NCI-H1417 (cell line): ENCODE results near the gene PPP4R1.
"Not testable (repeated sequence)": the region's sequence is repeated elsewhere in the genome, so short reads cannot be mapped to it uniquely, and the experiment has no call there.

Source experiments
- DNase-seq, 3 experiments: peaks; one replicate each; lab custom pipeline; 2025; lab: John Stamatoyannopoulos, UW

Gene PPP4R1, protein sequence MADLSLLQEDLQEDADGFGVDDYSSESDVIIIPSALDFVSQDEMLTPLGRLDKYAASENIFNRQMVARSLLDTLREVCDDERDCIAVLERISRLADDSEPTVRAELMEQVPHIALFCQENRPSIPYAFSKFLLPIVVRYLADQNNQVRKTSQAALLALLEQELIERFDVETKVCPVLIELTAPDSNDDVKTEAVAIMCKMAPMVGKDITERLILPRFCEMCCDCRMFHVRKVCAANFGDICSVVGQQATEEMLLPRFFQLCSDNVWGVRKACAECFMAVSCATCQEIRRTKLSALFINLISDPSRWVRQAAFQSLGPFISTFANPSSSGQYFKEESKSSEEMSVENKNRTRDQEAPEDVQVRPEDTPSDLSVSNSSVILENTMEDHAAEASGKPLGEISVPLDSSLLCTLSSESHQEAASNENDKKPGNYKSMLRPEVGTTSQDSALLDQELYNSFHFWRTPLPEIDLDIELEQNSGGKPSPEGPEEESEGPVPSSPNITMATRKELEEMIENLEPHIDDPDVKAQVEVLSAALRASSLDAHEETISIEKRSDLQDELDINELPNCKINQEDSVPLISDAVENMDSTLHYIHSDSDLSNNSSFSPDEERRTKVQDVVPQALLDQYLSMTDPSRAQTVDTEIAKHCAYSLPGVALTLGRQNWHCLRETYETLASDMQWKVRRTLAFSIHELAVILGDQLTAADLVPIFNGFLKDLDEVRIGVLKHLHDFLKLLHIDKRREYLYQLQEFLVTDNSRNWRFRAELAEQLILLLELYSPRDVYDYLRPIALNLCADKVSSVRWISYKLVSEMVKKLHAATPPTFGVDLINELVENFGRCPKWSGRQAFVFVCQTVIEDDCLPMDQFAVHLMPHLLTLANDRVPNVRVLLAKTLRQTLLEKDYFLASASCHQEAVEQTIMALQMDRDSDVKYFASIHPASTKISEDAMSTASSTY

DNA sequence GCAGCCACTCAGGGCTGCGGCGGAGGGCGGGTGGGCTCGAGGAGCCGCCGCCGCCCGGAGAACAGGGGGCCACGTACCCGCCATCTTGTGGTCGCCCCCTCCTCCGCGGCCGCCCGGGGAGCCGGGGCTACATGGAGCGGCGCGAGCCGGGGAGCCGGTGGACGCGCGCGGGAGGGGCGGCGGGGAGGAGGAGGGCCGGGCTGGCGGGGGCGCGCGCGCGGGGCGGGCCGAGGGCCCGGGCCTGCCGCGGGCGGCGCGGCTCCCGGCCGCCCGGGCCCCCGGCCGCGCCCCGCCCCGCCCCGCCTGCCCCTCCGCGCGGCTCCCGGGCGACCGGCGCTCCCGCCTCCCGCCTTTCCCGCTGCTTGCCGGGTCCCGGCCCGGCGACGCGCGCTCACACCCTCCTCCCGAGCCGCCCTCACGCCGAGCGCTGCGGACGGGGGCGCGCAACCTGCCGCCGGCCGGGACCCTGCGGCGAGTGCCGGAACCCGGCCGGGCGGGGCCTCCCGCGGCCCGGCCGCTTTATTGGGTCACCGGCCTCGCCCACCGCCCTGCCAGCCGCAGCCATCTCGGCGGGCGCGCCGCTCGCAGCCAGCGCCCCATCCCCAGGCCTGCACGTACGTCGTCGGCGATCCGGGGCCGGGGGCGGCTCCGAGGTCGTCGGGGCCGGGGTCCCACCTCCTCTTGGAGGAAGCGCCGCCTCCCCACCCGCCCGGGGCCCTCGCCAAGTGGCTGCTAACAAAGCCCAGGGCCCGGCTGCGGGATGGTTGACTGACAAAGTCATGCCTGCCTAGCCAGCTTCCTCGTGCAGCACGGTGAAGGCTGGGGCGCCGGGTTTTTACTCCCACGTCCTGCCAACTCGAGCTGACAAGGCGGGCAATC lies at the start of gene PPP4R1:
TSS of gene PPP4R1 (minus strand) at position 159 of the 879 bp plus-strand sequence. CDS start at position 84, 75 bp downstream.
- peak; percentile 64 to 81 (median 76) for DNase-seq

DNA sequence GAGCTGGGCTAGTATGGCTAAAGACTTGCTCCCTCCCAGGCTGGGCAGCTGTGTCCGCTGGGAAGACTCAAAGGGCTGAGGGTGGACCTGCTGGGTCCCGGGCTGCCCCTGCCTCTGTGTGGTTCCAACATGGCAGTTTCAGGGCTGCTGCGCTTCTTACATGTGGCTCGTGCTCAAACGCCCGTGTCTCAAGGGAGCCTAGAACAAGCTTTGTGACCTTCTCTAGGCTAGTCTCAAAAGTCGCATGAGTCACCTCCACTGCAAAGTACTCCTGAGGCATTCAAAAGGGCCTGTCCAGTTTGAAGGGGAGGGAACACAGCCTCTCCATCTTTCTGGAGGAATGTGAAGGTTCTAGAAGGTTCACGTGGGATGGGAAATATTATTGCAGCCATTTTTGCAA lies 49.0 kb upstream of the PPP4R1 start:
- no peak for DNase-seq

DNA sequence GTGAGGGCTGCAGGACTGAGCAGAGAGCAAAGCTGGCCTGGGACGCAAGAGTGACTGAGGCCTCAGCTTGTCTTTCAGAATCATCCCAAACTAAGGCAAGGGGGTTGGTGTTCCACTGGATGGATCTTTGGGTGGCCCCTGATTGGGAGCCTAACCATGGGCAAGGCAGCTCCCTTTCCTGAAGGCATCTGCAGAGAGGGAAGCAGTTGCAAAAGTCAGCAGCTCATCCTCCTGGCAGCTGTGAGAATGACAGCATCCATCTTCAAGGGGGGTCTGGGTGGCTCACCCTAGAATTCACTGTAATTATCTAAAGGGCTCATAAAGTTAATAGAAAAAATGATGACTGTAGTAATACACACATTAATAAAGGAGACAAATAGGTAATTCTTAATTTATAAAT lies 47.2 kb upstream of the PPP4R1 start:
- DNase-seq, result no peak

GRCh38 chr18:9659499-9660375 lies 45.4 kb upstream of the PPP4R1 start:
- no peak for DNase-seq

GRCh38 chr18:9658087-9658641 lies 43.8 kb upstream of the PPP4R1 start:
- DNase-seq, result no peak

- DNase-seq, result peak in 1 of 3 experiments; percentile 19
These were observed 40.9 kb upstream of the PPP4R1 start for GRCh38 chr18:9655232-9655767.

- peak in 2 of 3 experiments; percentile 20 to 59 for DNase-seq
These were observed 39.0 kb upstream of the PPP4R1 start for GRCh38 chr18:9653390-9653789.

DNA sequence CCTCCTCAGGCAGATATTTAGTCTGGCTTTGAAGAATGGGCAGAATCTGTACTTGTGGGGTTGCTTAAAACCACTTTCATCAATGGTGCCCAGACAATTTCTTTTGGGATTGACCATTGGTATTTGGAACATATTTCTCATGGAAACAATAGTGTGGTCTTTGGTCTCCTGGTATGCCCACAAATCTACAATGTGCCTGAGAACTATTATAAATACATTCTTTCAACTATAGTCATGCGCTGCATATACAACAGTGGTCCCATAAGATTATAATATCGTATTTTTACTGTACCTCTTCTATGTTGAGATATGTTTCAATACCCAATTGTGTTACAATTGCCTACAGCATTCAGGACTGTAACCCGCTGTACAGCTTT lies 34.8 kb upstream of the PPP4R1 start:
- no peak for DNase-seq

DNA sequence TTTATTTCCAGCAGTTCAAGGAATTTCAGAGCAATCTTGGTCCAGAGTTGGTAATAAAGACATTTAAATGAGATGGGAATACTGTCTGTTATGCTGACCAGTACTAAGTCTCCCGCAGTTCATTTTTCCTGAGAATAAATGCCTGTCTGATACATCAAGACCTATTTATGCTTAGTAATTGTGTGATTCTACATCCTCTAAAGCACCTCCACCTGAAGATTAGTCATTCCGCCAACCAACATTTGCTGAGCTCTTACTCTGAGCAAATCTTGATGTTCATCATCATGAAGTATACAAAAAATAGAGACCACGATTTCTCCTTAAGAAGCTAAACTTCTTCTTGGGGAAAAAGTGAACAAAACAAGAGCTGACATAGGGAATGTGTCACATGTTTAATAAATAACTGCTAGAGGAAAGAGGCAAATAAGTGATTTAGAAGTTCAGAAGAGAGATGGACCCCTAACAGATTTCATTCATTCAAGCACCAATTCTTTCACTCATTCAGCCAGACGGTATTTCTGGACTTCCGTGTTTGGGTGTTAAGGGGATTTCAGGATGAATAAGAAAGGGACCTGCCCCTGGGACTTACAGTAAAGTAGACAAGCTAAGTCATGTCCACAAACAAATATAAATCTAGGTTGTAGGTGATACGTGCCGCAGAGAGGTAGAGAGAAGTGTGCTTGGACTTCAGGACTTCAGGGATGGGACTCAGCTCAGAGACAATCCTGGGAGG lies 34.2 kb upstream of the PPP4R1 start:
- DNase-seq, result no peak

- no peak for DNase-seq
These were observed 33.4 kb upstream of the PPP4R1 start for GRCh38 chr18:9647496-9648323.

DNA sequence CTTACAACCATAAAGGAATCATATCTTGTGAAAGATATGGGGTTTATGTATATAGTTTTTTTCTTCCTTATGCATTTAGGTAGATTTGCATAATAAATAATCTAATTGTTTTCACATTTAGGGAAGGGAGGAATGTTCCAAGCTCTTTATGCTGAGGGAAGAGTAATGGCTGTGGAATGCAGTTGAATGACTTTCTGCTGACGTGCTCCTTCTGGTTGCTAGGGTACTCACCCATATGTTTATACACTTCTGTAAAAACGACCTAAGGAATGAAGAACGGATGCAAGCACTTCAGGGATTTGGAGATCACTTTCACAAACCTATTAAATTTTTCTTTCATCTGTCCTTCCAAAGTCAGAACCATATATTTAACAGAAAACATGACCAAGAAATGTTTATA lies 29.2 kb upstream of the PPP4R1 start:
- DNase-seq, result peak in 1 of 3 experiments; percentile 25

DNA sequence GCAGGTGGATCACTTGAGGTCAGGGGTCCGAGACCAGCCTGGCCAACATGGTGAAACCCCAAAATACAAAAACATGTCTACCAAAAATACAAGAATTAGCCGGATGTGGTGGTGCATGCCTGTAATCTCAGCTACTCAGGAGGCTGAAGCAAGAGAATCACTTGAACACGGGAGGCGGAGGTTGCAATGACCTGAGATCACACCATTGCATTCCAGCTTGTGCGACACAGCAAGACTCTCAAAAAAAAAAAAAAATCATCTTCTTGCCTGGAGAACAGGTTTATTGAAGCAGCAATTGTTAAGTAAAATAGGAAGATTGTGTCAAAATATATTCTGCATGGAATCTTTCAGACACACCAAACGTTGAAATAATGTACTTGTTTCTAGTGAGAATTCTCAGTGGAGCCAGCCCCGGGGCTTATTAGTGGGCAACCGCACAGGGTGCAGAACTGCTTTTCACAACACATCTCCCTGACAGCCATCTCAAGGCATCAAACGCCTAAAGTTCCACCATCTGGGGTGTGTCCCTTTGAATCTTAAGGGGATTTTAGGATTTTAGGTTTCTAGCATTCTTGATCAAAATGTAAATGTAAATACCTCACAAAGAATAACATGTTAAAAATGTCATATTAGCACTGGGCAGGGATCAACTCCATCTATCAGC lies 28.6 kb upstream of the PPP4R1 start:
- no peak for DNase-seq

- DNase-seq, result not testable (repeated sequence)
These were observed 26.7 kb upstream of the PPP4R1 start for GRCh38 chr18:9641081-9641480.

- peak; percentile 9 to 97 (median 85) for DNase-seq
These were observed 24.5 kb upstream of the PPP4R1 start for GRCh38 chr18:9638886-9639285.

DNA sequence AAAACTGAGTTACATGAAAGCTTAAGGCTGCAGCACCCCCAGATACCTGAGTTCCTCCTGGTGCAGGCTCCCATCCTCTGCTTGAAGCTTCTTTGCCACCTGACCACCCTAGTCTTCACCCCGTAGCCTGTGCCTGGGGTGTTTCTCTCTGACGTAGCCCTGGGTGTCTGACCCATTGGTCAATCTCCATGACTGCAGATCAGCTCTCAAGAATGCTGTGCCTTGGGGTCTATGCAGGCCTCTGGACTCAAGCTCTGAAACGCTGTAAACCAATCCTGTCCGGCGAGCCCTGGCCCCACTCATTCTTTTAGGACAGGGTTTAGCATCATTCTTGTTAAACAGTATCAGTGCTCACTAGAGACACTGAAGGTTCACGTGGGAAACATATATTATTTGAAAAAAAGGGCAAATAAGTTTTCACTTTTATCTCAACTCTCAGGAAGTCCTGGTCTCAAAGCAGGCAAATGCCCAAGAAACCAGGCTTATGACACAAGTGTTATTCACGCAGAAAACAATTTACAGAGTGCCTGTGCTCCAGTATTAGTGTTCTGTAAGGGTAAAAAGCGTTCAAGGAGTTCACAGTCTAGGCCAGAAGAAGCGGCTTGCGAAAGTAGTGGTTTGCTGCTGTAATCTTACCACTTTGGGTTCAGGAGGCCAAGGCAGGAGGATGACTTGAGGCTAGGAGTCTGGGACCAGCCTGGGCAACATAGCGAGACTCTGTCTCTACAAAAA lies 22.8 kb upstream of the PPP4R1 start:
- DNase-seq, result no peak

- DNase-seq, result no peak
These were observed 20.5 kb upstream of the PPP4R1 start for GRCh38 chr18:9634856-9635255.

- no peak for DNase-seq
These were observed 17.6 kb upstream of the PPP4R1 start for GRCh38 chr18:9631814-9632496.
